Natural killer cell (primary cell): ENCODE data around the gene KDM5C. TPM values are rescaled to one million over a fixed set of nuclear protein-coding genes. Genes with fewer than 3 reads are reported as not detected.

Experiments used
- ATAC-seq, 3 donors: fragments of 150-1000 bp in 2 of 3; fragments of 200-7000 bp in 1 of 3; cut with Tn5 transposase; 1 replicate in 1 of 3; 2 replicates in 2 of 3; pipeline ENCODE4 v1.10.0; 2021; ENCODE audit warnings: mild to moderate bottlenecking in 2 of 3, moderate library complexity in 2 of 3
- DNase-seq, 2 donors: peaks; one replicate each; pipeline versions ENCODE4 v3.0.0 to v3.0.0-alpha.2; 2013 to 2021; ENCODE audit warnings: mixed read lengths in 1 of 2
- H3K27ac ChIP-seq: one replicate; pipeline ENCODE4 v1.5.1; 2013; ENCODE audit warnings: mild to moderate bottlenecking, low read length
- H3K27me3 ChIP-seq: one replicate; pipeline ENCODE4 v1.6.1; 2013; ENCODE audit warnings: low read length; ENCODE audit not compliant: control insufficient read depth, insufficient read depth
- H3K36me3 ChIP-seq: one replicate; pipeline ENCODE4 v1.6.1; 2013; ENCODE audit warnings: low read length; ENCODE audit not compliant: control insufficient read depth, insufficient read depth
- H3K4me1 ChIP-seq: one replicate; pipeline ENCODE4 v1.6.1; 2013; ENCODE audit warnings: low read length; ENCODE audit not compliant: control insufficient read depth, insufficient read depth
- H3K4me3 ChIP-seq: one replicate; pipeline ENCODE4 v1.5.1; 2013; ENCODE audit warnings: low read length
- H3K9me3 ChIP-seq: one replicate; pipeline ENCODE4 v1.6.1; 2013; ENCODE audit warnings: low read length; ENCODE audit not compliant: control insufficient read depth, insufficient read depth
- H3K27ac Mint-ChIP-seq, 2 donors: one replicate each; pipeline ENCODE4 v1.8.0; 2022; ENCODE audit warnings: mild to moderate bottlenecking in 2 of 2, mixed read lengths in 2 of 2, moderate library complexity in 1 of 2
- H3K27me3 Mint-ChIP-seq, 2 donors: one replicate each; pipeline ENCODE4 v1.8.0; 2022; ENCODE audit warnings: low read depth in 2 of 2, mixed read lengths in 2 of 2
- H3K36me3 Mint-ChIP-seq: one replicate; pipeline ENCODE4 v1.8.0; 2022; ENCODE audit warnings: mixed read lengths
- H3K4me1 Mint-ChIP-seq, 2 donors: one replicate each; pipeline ENCODE4 v1.8.0; 2022; ENCODE audit warnings: mixed read lengths in 2 of 2
- H3K4me3 Mint-ChIP-seq: one replicate; pipeline ENCODE4 v1.8.0; 2022; ENCODE audit warnings: mild to moderate bottlenecking, moderate library complexity, mixed read lengths
- H3K9me3 Mint-ChIP-seq, 2 donors: one replicate each; pipeline ENCODE4 v1.8.0; 2022; ENCODE audit warnings: mixed read lengths in 2 of 2
- WGBS: methylation state at CpG from one replicate; pipeline ENCODE4 v1.1.7; 2013; ENCODE audit warnings: missing lambda C conversion rate; ENCODE audit not compliant: insufficient coverage; 5-methylcytosine and 5-hydroxymethylcytosine counted together
- intact Hi-C: fragments of 100-400 bp; cut with micrococcal nuclease; formaldehyde crosslinking; loops from one replicate; pipeline ENCODE4 v1.14.2; 2022
- total RNA-seq, 4 donors: library from RNA; stranded (reverse); fragments of 120-200 nt in 1 of 4; gene quantifications; one replicate each; pipeline versions ENCODE4 v1.2.3 to v1.2.4, GENCODE V29; 2013 to 2022
- TF ChIP-seq, protein P1 (sequence below): fragments of 200-600 bp; IDR thresholded peaks from one replicate; pipeline ENCODE4 v1.8.0; 2022; ENCODE audit warnings: antibody characterized with exemption

Gene KDM5C
- total RNA-seq, 3 donors from 2014 or later (not counting 1 experiment from before 2014, with no cell fraction given), result 191 to 307 (median 196) TPM

- no peaks in the 10 kb centered on the region for H3K27me3 Mint-ChIP-seq
- ATAC-seq (no peak), DNase-seq (no peak)
- WGBS, result 81% methylated on average over 7 of the region's 10 CpGs
- TF ChIP-seq, protein P1, sequence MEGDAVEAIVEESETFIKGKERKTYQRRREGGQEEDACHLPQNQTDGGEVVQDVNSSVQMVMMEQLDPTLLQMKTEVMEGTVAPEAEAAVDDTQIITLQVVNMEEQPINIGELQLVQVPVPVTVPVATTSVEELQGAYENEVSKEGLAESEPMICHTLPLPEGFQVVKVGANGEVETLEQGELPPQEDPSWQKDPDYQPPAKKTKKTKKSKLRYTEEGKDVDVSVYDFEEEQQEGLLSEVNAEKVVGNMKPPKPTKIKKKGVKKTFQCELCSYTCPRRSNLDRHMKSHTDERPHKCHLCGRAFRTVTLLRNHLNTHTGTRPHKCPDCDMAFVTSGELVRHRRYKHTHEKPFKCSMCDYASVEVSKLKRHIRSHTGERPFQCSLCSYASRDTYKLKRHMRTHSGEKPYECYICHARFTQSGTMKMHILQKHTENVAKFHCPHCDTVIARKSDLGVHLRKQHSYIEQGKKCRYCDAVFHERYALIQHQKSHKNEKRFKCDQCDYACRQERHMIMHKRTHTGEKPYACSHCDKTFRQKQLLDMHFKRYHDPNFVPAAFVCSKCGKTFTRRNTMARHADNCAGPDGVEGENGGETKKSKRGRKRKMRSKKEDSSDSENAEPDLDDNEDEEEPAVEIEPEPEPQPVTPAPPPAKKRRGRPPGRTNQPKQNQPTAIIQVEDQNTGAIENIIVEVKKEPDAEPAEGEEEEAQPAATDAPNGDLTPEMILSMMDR, result no peak
- H3K36me3 ChIP-seq, result no peaks in the 10 kb centered on the region
- H3K36me3 Mint-ChIP-seq, result no peaks in the 10 kb centered on the region
- H3K4me1 Mint-ChIP-seq, result peaks cover 0 to 4% of the 10 kb centered on the region in 2 donors
- intact Hi-C loops, result no loop called here
- no peaks in the 10 kb centered on the region for H3K27me3 ChIP-seq
- H3K9me3 ChIP-seq, result no peaks in the 10 kb centered on the region
- no peaks in the 10 kb centered on the region for H3K9me3 Mint-ChIP-seq
- H3K27ac ChIP-seq, result no peak overlapping the region
- H3K4me3 ChIP-seq, result no peak overlapping the region
- H3K4me1 ChIP-seq, result peaks cover 10% of the 10 kb centered on the region
- no peak overlapping the region for H3K4me3 Mint-ChIP-seq
- no peak overlapping the region for H3K27ac Mint-ChIP-seq
Measured at GRCh38 chrX:53237056-53237455, 12.0 kb upstream of the KDM5C start.

DNA sequence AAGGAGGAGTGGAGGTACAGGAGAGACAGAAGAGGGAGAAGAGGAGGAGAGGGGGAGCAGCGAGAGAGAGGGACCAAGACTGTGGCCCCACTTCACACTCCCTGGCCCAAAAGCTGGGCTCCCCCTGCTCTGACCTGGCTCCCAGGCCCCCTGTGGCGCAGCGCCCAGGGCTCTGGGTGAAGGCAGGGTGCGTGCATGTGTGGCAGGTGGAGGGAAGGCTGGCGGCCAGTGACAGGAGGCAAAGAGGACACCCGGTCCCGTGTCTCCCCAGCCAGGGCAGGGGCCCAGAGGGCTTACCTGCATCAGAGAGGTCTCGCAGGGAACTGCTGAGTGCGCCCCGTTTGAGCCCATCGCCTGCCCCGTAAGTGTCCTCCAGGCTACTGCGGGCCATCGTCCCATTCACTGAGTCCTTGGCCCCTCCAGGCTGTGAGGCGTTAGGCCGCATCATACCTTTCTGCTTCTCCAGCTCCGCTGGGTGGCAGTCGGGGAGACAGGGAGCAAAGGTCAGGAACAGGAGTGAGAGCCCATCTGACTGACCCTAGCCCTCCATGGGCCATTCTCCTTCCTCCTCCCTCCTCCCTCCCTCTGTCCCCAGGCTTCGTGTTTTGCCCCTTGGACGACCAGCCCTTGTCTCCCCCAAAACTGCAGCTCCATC, 11.1 kb upstream of the KDM5C start:
- TF ChIP-seq, protein P1, result no peak
- DNase-seq, result no peak
- ATAC-seq, result no peak
- Mint-ChIP-seq H3K9me3 (no peaks in the 10 kb centered on the region), H3K4me1 (no peaks in the 10 kb centered on the region), H3K27me3 (peaks cover 2 to 3% of the 10 kb centered on the region in 2 donors), H3K36me3 (no peaks in the 10 kb centered on the region), H3K27ac (no peak overlapping the region), H3K4me3 (no peak overlapping the region)
- 93% methylated on average over 19 of the region's 20 CpGs for WGBS
- H3K4me1 ChIP-seq, result peaks cover 1% of the 10 kb centered on the region
- H3K27ac ChIP-seq, result no peak overlapping the region
- H3K27me3 ChIP-seq, result no peaks in the 10 kb centered on the region
- H3K4me3 ChIP-seq, result no peak overlapping the region
- no peaks in the 10 kb centered on the region for H3K36me3 ChIP-seq
- H3K9me3 ChIP-seq, result no peaks in the 10 kb centered on the region
- intact Hi-C loops, result no loop called here

DNA sequence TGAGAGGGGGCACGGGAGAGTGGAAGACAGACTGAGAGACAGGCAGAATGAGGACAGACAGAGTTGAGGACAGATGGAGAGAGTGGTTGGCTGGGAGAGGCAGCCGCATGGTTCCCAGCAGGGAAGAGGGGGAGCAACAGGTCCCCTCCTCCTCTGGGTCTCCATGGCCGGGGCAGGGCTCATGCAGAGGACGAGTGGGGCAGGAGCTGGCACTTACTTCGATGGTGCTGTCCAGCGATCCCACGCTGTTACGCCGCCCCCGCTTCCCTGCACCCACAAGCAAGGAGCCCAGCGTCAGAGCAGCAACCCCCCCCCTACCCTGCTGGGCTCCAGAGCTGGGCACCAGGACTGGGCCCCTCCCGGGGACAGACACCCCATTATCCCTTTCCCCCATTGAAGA, 10.6 kb upstream of the KDM5C start:
- H3K27me3 ChIP-seq, result no peaks in the 10 kb centered on the region
- no peaks in the 10 kb centered on the region for H3K9me3 Mint-ChIP-seq
- no peaks in the 10 kb centered on the region for H3K9me3 ChIP-seq
- no peak overlapping the region for H3K4me3 Mint-ChIP-seq
- DNase-seq, result no peak
- H3K4me3 ChIP-seq, result no peak overlapping the region
- WGBS, result 81% methylated on average over 9 of the region's 12 CpGs
- H3K4me1 Mint-ChIP-seq, result no peaks in the 10 kb centered on the region
- no peaks in the 10 kb centered on the region for H3K36me3 ChIP-seq
- peaks cover 4 to 9% of the 10 kb centered on the region in 2 donors for H3K27me3 Mint-ChIP-seq
- no peak overlapping the region for H3K27ac ChIP-seq
- no peaks in the 10 kb centered on the region for H3K36me3 Mint-ChIP-seq
- intact Hi-C loops, result no loop called here
- TF ChIP-seq, protein P1, result no peak
- H3K4me1 ChIP-seq, result no peaks in the 10 kb centered on the region
- H3K27ac Mint-ChIP-seq, result no peak overlapping the region
- ATAC-seq, result no peak

- no peaks in the 10 kb centered on the region for H3K36me3 Mint-ChIP-seq
- intact Hi-C loops, result no loop called here
- peaks cover 4 to 14% of the 10 kb centered on the region in 2 donors for H3K27me3 Mint-ChIP-seq
- Histone ChIP-seq H3K4me1 (no peaks in the 10 kb centered on the region), H3K9me3 (no peaks in the 10 kb centered on the region), H3K36me3 (no peaks in the 10 kb centered on the region), H3K27me3 (no peaks in the 10 kb centered on the region), H3K4me3 (no peak overlapping the region), H3K27ac (no peak overlapping the region)
- no peak overlapping the region for H3K27ac Mint-ChIP-seq
- 100% methylated on average over 9 of the region's 9 CpGs for WGBS
- ATAC-seq, result no peak
- H3K4me3 Mint-ChIP-seq, result no peak overlapping the region
- no peaks in the 10 kb centered on the region for H3K9me3 Mint-ChIP-seq
- H3K4me1 Mint-ChIP-seq, result no peaks in the 10 kb centered on the region
- TF ChIP-seq, protein P1, result no peak
- no peak for DNase-seq
Measured at GRCh38 chrX:53234484-53234883, 9.5 kb upstream of the KDM5C start.
